Body of pancreas (tissue), 4 donors: ENCODE data around the gene KAT6B.

Experiments
- CTCF ChIP-seq, 7 experiments: fragments of 450-650 bp in 4 of 7; fragments of 200-600 bp in 3 of 7; sonication (generic) in 3 of 7; IDR thresholded peaks; one replicate each; pipeline ENCODE4 v1.5.1; 2016 to 2019; ENCODE audit warnings: antibody characterized with exemption in 7 of 7
- POLR2A ChIP-seq, 3 donors: fragments of 450-650 bp; IDR thresholded peaks; one replicate each; pipeline ENCODE4 v1.6.1; 2016; ENCODE audit warnings: antibody characterized with exemption in 3 of 3, mild to moderate bottlenecking in 2 of 3

GRCh38 chr10:74925708-74926107 lies 99.3 kb downstream of the KAT6B start:
- TF ChIP-seq CTCF (IDR thresholded peaks at IDR 0.05) (no peak), POLR2A (IDR thresholded peaks at IDR 0.05) (no peak)
